Memory B cell (primary cell): ENCODE data around the gene DRD2.
"Not testable (repeated sequence)": the region's sequence is repeated elsewhere in the genome, so short reads cannot be mapped to it uniquely, and the experiment has no call there.

Experiments
- ATAC-seq: fragments of 150-1000 bp; cut with Tn5 transposase; 2 replicates; pipeline ENCODE4 v1.10.0; 2021; ENCODE audit warnings: low read depth, mild to moderate bottlenecking, moderate library complexity
- DNase-seq, 2 donors: peaks; one replicate each; pipeline ENCODE4 v3.0.0; 2022; ENCODE audit warnings: low spot score in 2 of 2
- H3K27ac Mint-ChIP-seq: one replicate; pipeline ENCODE4 v1.8.0; 2022; ENCODE audit warnings: mild to moderate bottlenecking, moderate library complexity, mixed read lengths
- H3K27me3 Mint-ChIP-seq: one replicate; pipeline ENCODE4 v1.8.0; 2022; ENCODE audit warnings: mixed read lengths
- H3K36me3 Mint-ChIP-seq: one replicate; pipeline ENCODE4 v1.8.0; 2022; ENCODE audit warnings: mild to moderate bottlenecking, mixed read lengths
- H3K4me1 Mint-ChIP-seq: one replicate; pipeline ENCODE4 v1.8.0; 2022; ENCODE audit warnings: mixed read lengths
- H3K4me3 Mint-ChIP-seq: one replicate; pipeline ENCODE4 v1.8.0; 2022; ENCODE audit warnings: mild to moderate bottlenecking, moderate library complexity, mixed read lengths
- H3K9me3 Mint-ChIP-seq: one replicate; pipeline ENCODE4 v1.8.0; 2022; ENCODE audit warnings: mixed read lengths

DRD2 gene

GRCh38 chr11:113475160-113475761 lies at the start of gene DRD2:
Gene DRD2 (minus strand): TSS chr11:113475398. CDS start chr11:113424651, 50,747 bp downstream.
- Mint-ChIP-seq H3K36me3 (peaks cover 2% of the 10 kb centered on the region), H3K27ac (no peak within 1 kb of the TSS), H3K9me3 (no peaks in the 10 kb centered on the region), H3K4me1 (no peaks in the 10 kb centered on the region), H3K4me3 (peak within 1 kb of the TSS; percentile 45), H3K27me3 (peaks cover 40% of the 10 kb centered on the region)
- ATAC-seq (no peak), DNase-seq (no peak)

GRCh38 chr11:113523906-113524305 lies 48.7 kb upstream of the DRD2 start:
- H3K27ac Mint-ChIP-seq, ATAC-seq, H3K27me3 Mint-ChIP-seq: not testable (repeated sequence)

DNA sequence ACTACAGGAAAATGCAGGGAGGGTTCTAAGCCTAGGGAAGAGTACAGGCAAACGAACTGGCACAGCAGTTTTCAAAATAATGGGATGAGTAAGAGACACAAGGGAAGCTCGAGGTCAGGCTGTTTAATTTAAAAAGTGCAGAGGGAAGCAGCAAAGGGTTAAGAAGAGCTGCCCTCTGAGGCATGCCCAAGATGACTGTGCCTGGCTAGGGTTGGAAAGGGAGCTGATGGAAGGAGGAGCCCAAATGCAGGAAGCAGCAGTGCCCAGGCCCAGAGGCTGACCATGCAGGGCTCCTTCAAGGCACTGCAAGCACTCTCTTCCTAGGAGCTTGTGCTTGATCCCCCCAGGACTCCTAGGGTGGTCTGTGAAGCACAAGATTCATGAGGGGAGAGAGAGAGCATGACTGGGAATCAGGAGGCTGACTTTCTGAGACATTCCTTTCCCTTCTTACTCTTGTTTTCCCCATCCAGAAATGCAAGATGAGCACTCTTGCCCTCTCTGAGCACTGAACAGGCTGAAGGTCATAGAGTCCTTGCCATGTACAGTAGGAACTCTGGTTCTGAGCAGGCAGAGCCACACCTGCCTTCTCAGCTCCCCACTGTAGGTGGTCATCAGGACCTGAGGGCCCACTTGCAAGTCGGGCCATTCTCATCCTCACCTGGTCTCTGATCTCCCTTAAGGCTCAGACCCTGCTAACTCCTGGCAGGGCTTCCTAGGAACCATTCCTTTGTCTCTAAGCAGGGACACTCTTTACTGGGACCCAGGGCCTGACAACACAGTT lies 46.7 kb upstream of the DRD2 start:
- H3K27me3 Mint-ChIP-seq = peaks cover 11% of the 10 kb centered on the region
- ATAC-seq = no peak
- no peak for DNase-seq
- no peaks in the 10 kb centered on the region for H3K36me3 Mint-ChIP-seq
- peaks cover 2% of the 10 kb centered on the region for H3K9me3 Mint-ChIP-seq
- H3K4me1 Mint-ChIP-seq = no peaks in the 10 kb centered on the region
- H3K4me3 Mint-ChIP-seq = no peak overlapping the region
- H3K27ac Mint-ChIP-seq = no peak overlapping the region

More at GRCh38 chr11:113523906-113524305, 48.7 kb upstream of the DRD2 start:
- DNase-seq, H3K9me3 Mint-ChIP-seq, H3K36me3 Mint-ChIP-seq, H3K4me3 Mint-ChIP-seq, H3K4me1 Mint-ChIP-seq: not testable (repeated sequence)

DNA sequence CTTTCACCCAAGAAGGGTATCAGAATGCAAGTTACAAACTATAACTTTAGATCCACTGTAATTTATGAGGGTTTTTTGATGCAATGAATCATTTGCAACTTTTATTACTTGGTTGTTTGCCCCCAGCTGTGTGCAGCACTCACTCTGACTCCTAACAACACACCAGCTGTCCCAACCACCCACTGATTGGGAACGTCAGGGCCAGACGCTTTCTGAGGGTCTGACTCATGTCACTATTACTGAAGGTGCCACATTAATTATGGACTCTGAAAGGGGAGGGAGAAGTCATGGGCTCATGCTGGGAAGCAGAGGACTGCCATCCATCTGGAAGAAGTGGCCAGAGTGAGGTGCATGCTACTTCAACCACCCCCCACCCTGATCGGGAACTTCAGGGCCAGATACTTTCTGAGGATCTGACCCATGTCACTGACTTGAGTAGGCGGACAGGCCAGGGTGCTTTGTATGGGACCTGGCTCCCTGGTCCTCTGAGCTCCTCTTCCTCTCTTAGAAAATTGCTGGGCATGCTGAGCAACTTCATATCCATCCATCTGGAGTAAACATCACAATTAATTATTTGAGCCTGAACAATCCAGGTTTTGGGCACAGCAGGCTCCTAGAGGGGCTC lies 44.9 kb upstream of the DRD2 start:
- peaks cover 11% of the 10 kb centered on the region for H3K27me3 Mint-ChIP-seq
- peaks cover 2% of the 10 kb centered on the region for H3K9me3 Mint-ChIP-seq
- no peak for DNase-seq
- no peak for ATAC-seq
- H3K36me3 Mint-ChIP-seq = no peaks in the 10 kb centered on the region
- H3K4me1 Mint-ChIP-seq = no peaks in the 10 kb centered on the region
- no peak overlapping the region for H3K27ac Mint-ChIP-seq
- no peak overlapping the region for H3K4me3 Mint-ChIP-seq

DNA sequence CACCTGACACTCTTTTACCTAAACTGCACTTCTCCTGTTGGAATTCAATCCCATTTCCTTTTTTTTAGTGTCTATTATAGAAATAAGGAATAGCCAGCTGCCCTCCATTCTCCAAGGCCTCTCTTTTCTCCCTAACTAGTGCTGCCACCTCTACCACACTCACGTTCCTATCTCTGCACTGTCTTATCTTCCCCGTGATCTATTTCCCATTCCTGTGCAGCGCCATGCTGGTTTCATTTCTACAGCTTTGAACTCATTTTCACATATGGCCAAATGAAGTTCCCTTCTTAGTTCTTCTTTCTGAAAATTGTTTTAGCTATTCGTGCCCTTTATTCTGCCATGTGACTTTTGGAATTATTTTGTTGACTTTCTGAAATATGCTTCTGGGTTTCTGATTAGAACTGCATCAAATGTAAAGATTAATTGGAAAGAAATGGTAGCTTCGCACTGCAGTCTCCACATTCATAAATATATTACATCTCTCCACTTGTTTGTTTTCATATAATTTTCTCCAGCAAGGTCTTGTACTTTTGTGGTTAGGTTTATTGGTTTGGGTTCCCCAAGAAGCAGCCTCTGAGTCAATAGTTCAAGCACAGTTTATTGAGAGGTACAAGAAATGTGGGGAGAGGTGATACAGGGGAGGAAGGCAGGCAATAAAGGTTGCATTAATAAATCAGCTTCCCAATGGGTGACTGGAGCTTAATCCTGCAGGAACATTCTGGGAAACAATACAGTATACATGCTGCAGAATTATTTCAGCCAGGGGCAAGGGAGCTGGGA lies 43.7 kb upstream of the DRD2 start:
- no peaks in the 10 kb centered on the region for H3K36me3 Mint-ChIP-seq
- DNase-seq = no peak
- H3K27me3 Mint-ChIP-seq = peaks cover 11% of the 10 kb centered on the region
- no peak overlapping the region for H3K4me3 Mint-ChIP-seq
- peaks cover 2% of the 10 kb centered on the region for H3K9me3 Mint-ChIP-seq
- H3K4me1 Mint-ChIP-seq = no peaks in the 10 kb centered on the region
- H3K27ac Mint-ChIP-seq = no peak overlapping the region
- ATAC-seq = no peak

DNA sequence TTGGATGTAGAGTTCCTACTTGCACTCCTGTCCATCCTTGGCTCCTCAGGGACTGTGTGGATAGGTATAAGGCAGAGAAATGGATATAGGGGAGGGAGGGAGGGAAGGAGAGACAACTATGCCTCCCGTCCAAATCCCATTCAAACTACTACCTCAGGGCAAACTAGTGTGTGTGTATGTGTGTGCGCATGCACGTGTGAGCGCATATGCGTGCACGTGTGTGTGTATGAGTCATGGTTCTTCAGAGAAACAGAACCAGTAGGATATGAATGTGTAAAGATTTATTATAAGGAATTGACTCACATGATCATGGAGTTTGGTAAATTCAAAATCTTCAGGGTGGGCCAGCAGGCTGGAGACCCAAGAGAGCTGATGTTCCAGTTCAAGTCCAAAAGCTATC lies 42.2 kb upstream of the DRD2 start:
- Mint-ChIP-seq H3K4me3 (no peak overlapping the region), H3K27me3 (peaks cover 8% of the 10 kb centered on the region), H3K4me1 (no peaks in the 10 kb centered on the region), H3K27ac (no peak overlapping the region), H3K36me3 (no peaks in the 10 kb centered on the region), H3K9me3 (peaks cover 2% of the 10 kb centered on the region)
- ATAC-seq (no peak), DNase-seq (no peak)

- H3K4me1 Mint-ChIP-seq = no peaks in the 10 kb centered on the region
- H3K36me3 Mint-ChIP-seq = no peaks in the 10 kb centered on the region
- H3K4me3 Mint-ChIP-seq = no peak overlapping the region
- ATAC-seq (no peak), DNase-seq (no peak)
- H3K27ac Mint-ChIP-seq = no peak overlapping the region
- H3K27me3 Mint-ChIP-seq = peaks cover 7% of the 10 kb centered on the region
- peaks cover 2% of the 10 kb centered on the region for H3K9me3 Mint-ChIP-seq
Measured at GRCh38 chr11:113514856-113515255, 39.7 kb upstream of the DRD2 start.

- H3K27me3 Mint-ChIP-seq = peaks cover 11% of the 10 kb centered on the region
- no peaks in the 10 kb centered on the region for H3K9me3 Mint-ChIP-seq
- H3K36me3 Mint-ChIP-seq = no peaks in the 10 kb centered on the region
- no peaks in the 10 kb centered on the region for H3K4me1 Mint-ChIP-seq
- H3K27ac Mint-ChIP-seq = no peak overlapping the region
- ATAC-seq = no peak
- no peak overlapping the region for H3K4me3 Mint-ChIP-seq
- no peak for DNase-seq
Measured at GRCh38 chr11:113507341-113507740, 32.1 kb upstream of the DRD2 start.

DNA sequence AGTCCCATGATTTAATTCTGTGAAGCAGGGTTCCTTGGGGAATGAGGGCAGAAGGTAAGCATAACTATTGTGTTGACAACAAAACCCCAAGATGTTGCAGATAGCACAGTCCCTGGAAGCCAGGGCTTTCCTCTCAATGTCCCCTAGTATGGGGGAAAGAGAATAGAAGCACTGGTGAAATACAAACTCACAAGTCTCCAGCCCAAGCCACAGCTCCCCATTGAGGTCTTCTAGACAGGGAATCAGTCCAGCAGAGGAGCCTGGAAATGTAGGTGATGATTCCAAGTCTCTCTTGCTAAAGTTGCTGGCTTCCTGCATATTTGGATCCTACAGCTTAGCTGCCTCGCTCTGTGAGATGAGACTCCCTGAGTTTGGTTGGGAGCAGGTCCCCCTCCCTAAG lies 31.7 kb upstream of the DRD2 start:
- no peaks in the 10 kb centered on the region for H3K9me3 Mint-ChIP-seq
- no peak overlapping the region for H3K27ac Mint-ChIP-seq
- H3K36me3 Mint-ChIP-seq = no peaks in the 10 kb centered on the region
- DNase-seq (no peak), ATAC-seq (no peak)
- no peaks in the 10 kb centered on the region for H3K4me1 Mint-ChIP-seq
- peaks cover 11% of the 10 kb centered on the region for H3K27me3 Mint-ChIP-seq
- no peak overlapping the region for H3K4me3 Mint-ChIP-seq

GRCh38 chr11:113506461-113506860 lies 31.3 kb upstream of the DRD2 start:
- ATAC-seq = no peak
- Mint-ChIP-seq H3K36me3 (no peaks in the 10 kb centered on the region), H3K4me3 (no peak overlapping the region), H3K9me3 (no peaks in the 10 kb centered on the region), H3K27ac (no peak overlapping the region), H3K4me1 (no peaks in the 10 kb centered on the region), H3K27me3 (peaks cover 10% of the 10 kb centered on the region)
- no peak for DNase-seq

DNA sequence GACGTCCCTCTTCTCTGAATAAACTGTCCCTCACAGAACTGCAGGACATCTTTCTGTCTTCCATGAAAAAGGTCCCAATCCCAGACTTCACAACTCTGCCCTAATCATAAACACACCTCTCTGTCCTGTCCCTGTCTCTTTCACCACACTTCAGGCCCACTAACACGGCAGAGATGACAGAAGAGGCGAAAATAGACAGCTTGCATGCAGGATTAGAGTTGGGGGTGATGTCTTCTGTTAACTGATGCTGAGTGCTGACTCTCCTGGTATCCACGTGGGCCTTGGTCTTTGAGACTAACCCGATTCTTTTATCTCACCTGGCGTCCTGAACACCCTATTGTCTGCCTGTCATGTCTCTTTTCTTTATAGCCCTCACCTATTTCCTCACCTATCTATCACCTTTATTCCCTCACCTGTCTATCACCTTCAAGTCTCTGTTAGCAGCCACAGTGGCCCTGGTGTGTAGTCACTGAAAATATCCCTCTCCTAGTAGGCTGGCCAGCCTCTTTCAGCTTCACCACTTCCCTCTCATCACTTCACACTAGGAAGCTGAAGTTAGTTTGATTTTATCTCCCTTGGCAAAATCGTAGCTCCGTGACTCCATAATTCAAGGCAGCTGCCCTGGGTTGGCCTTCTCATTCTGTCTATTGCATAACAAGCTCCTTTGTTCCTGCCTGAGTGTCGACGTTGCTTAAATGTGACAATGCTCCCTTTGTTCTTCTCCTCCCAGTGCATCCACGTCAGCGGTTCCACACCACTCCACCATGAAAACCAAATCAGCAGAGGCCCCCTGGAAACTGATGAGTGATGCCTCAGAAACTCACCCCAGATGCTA lies 30.6 kb upstream of the DRD2 start:
- no peaks in the 10 kb centered on the region for H3K36me3 Mint-ChIP-seq
- DNase-seq = no peak
- no peaks in the 10 kb centered on the region for H3K9me3 Mint-ChIP-seq
- ATAC-seq = no peak
- no peak overlapping the region for H3K27ac Mint-ChIP-seq
- peaks cover 9% of the 10 kb centered on the region for H3K27me3 Mint-ChIP-seq
- no peaks in the 10 kb centered on the region for H3K4me1 Mint-ChIP-seq
- H3K4me3 Mint-ChIP-seq = no peak overlapping the region

DNA sequence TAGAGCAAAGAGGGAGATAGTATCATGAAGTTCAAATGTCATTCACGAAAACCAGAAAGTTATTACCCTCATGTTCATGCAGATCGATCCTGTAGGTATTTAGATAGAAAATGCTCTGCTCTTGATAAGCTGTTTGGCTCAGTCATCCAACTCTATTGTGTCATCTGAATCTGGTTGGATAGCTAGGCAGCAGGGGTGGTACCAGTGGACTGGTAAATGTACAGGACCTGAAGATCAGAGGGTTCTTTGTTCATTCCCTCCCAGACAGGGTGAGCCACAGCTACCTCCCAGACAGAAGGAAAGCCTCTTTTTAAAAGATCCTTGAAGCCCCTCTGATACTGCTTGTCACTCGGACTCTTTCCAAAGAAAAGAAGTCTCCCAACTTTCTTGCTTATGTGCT lies 29.8 kb upstream of the DRD2 start:
- ATAC-seq (no peak), DNase-seq (no peak)
- Mint-ChIP-seq H3K4me3 (no peak overlapping the region), H3K36me3 (no peaks in the 10 kb centered on the region), H3K27me3 (peaks cover 5% of the 10 kb centered on the region), H3K9me3 (no peaks in the 10 kb centered on the region), H3K27ac (no peak overlapping the region), H3K4me1 (no peaks in the 10 kb centered on the region)

GRCh38 chr11:113504586-113504985 lies 29.4 kb upstream of the DRD2 start:
- Mint-ChIP-seq H3K4me1 (no peaks in the 10 kb centered on the region), H3K36me3 (no peaks in the 10 kb centered on the region), H3K27ac (no peak overlapping the region), H3K9me3 (no peaks in the 10 kb centered on the region), H3K4me3 (no peak overlapping the region), H3K27me3 (peaks cover 5% of the 10 kb centered on the region)
- ATAC-seq (no peak), DNase-seq (no peak)
